IPS-NIHi11 (cell line): ENCODE data around the gene AGAP5.

Experiments
- DNase-seq: peaks from one replicate; pipeline ENCODE4 v3.0.0; 2012; ENCODE audit warnings: mixed read lengths, low spot score

The AGAP5 gene

DNA sequence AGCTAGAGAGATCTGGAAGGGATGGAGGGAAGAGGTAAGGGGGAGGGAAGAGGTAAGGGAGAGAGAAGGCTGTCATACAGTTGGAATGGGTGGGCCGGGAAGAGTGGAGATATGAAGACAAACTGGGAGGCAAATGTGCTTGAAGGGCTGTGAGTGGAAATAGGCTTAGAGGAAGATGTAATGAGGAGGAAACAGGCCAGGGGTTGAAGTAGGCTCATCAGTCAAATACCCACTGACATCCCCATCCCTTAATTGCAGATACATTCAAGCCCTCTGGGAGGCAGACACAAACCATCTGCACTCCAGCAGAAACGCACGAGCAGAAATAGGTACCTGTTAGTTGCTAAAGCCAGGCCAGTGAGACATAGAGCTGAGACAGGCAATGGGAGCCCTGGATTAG, 44.2 kb downstream of the AGAP5 start:
- DNase-seq: no peak

GRCh38 chr10:73653195-73653594, 44.7 kb downstream of the AGAP5 start:
- no peak for DNase-seq

- DNase-seq: no peak
Observed at GRCh38 chr10:73650537-73651331, 47.2 kb downstream of the AGAP5 start.

- no peak for DNase-seq
Observed at GRCh38 chr10:73649876-73650536, 47.9 kb downstream of the AGAP5 start.

- no peak for DNase-seq
Observed at GRCh38 chr10:73648975-73649829, 48.7 kb downstream of the AGAP5 start.

- DNase-seq: peak; percentile 58
Observed at GRCh38 chr10:73647875-73648651, 49.8 kb downstream of the AGAP5 start.

GRCh38 chr10:73647211-73647874, 50.6 kb downstream of the AGAP5 start:
- peak; percentile 94 for DNase-seq

- DNase-seq: no peak
Observed at GRCh38 chr10:73646598-73647041, 51.3 kb downstream of the AGAP5 start.

GRCh38 chr10:73645251-73645650, 52.7 kb downstream of the AGAP5 start:
- DNase-seq: no peak

- DNase-seq: no peak
Observed at GRCh38 chr10:73644767-73645166, 53.1 kb downstream of the AGAP5 start.

- DNase-seq: peak; percentile 80
Observed at GRCh38 chr10:73644015-73644743, 53.7 kb downstream of the AGAP5 start.

- no peak for DNase-seq
Observed at GRCh38 chr10:73643362-73643761, 54.5 kb downstream of the AGAP5 start.

- no peak for DNase-seq
Observed at GRCh38 chr10:73641328-73642060, 56.4 kb downstream of the AGAP5 start, which contains the start of gene MYOZ1. Gene MYOZ1 (minus strand): TSS chr10:73641474. CDS start chr10:73640017, 1,457 bp downstream.

- no peak for DNase-seq
Observed at GRCh38 chr10:73639286-73639685, 58.6 kb downstream of the AGAP5 start.

GRCh38 chr10:73635781-73636180, 62.1 kb downstream of the AGAP5 start:
- no peak for DNase-seq

DNA sequence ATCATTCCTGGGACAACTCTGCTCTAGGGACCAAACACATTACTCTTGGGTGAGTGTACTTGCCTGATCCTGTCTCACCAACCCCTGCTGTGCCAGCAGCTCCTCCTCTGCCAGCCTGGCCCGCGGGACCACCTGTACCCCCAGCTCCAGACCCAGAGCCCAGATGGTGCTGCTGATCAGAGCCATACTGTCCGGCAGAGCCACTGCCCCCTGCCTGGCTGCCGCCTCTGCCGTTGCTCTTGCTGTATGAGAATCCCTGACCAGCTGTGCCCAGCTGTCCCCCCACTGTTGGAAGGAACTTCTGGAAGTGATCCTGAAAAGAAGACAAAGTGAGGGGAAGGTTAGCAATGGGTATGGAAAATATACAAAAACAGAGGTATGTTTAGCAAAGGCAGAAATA, 63.5 kb downstream of the AGAP5 start:
- no peak for DNase-seq

DNA sequence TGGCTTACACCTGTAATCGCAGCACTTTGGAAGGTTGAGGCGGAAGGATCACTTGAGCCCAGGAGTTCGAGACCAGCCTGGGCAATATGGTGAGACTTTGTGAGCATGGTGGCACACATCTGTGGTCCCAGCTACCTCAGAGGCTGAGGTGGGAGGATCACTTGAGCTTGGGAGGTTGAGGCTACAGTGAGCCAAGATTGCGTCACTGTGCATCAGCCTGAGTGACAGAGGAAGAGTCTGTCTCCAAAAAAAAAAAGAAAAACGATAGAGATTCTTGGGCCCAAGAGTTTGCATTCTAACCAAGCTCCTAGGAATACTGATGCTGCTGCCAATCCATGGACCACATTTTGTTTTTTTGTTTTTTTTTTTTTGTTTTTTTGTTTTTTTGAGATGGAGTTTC, 68.7 kb downstream of the AGAP5 start:
- DNase-seq: no peak

DNA sequence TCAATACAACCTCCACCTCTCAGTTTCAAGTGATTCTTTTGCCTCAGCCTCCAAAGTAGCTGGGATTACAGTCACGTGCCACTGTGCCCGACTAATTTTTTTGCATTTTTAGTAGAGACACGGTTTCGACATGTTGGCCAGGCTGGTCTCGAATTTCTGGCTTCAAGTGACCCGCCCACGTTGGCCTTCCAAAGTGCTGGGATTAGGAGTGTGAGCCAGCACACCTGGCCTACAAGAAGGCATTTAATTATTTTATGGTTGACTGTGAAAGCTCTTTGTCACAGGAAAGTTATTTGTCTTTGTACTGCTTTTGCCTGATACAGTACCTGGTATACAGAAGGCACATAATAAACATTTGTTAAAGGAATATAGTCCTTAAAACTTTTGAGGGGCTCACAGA, 69.5 kb downstream of the AGAP5 start:
- DNase-seq: no peak

DNA sequence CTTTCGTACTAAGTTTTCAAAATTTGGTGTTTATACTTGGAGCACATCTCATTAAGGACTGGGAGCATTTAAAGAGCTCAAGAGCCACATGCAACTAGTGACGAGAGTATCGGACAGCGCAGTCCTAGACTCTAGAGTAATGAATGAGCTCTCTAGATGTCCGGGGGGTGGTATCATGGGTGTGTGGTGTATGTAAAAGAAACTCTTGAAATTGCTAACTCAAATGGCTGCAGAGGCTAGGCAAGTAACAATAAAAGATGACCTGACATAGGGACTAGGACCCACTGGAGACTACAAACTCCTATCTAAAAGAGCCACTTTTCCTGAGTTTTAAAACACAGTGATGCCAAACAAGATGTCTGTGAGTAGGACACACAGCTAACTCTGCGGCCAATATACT, 70.6 kb downstream of the AGAP5 start:
- DNase-seq: no peak
